CD4-positive, CD25-positive, alpha-beta regulatory T cell (primary cell): Measurements from ENCODE around the gene ARID1A. TPM values are rescaled to one million over a fixed set of nuclear protein-coding genes. Genes with fewer than 3 reads are reported as not detected.

Experiments used
- ATAC-seq, 2 donors: fragments of 150-1000 bp; cut with Tn5 transposase; one replicate each; pipeline ENCODE4 v1.10.0; 2021; ENCODE audit warnings: low read depth in 2 of 2, moderate number of reproducible peaks in 2 of 2, moderate library complexity in 1 of 2
- DNase-seq, 3 donors: peaks; one replicate each; pipeline versions ENCODE4 v3.0.0 to v3.0.0-alpha.2; 2012 to 2022; ENCODE audit warnings: mixed read lengths in 1 of 3
- H3K27ac ChIP-seq: one replicate; pipeline ENCODE4 v1.7.0; 2013; ENCODE audit warnings: mild to moderate bottlenecking, low read length; ENCODE audit not compliant: insufficient read depth, poor library complexity, severe bottlenecking
- H3K27me3 ChIP-seq: one replicate; pipeline ENCODE4 v1.7.0; 2013; ENCODE audit warnings: low read length; ENCODE audit not compliant: control insufficient read depth, insufficient read depth
- H3K36me3 ChIP-seq: one replicate; pipeline ENCODE4 v1.7.0; 2013; ENCODE audit warnings: mild to moderate bottlenecking, low read length, moderate library complexity; ENCODE audit not compliant: control insufficient read depth, insufficient read depth
- H3K4me1 ChIP-seq: 2 replicates; pipeline ENCODE4 v1.7.0; 2013; ENCODE audit warnings: mild to moderate bottlenecking, low read length; ENCODE audit not compliant: insufficient read depth, control insufficient read depth, poor library complexity, severe bottlenecking
- H3K4me3 ChIP-seq: one replicate; pipeline ENCODE4 v1.7.0; 2013; ENCODE audit warnings: low read depth, mild to moderate bottlenecking, low read length, moderate library complexity
- H3K9me3 ChIP-seq, 2 experiments: 1 replicate in 1 of 2; 2 replicates in 1 of 2; pipeline ENCODE4 v1.7.0; 2013; ENCODE audit warnings: low read length in 2 of 2, mild to moderate bottlenecking in 1 of 2, moderate library complexity in 1 of 2; ENCODE audit not compliant: control insufficient read depth in 2 of 2
- H3K27ac Mint-ChIP-seq, 3 donors: one replicate each; pipeline ENCODE4 v1.8.0; 2020 to 2022; ENCODE audit warnings: mild to moderate bottlenecking in 3 of 3, mixed read lengths in 3 of 3, moderate library complexity in 2 of 3
- H3K27me3 Mint-ChIP-seq: one replicate; pipeline ENCODE4 v1.8.0; 2022; ENCODE audit warnings: mild to moderate bottlenecking, mixed read lengths
- H3K36me3 Mint-ChIP-seq: one replicate; pipeline ENCODE4 v1.8.0; 2020; ENCODE audit warnings: mixed read lengths
- H3K4me1 Mint-ChIP-seq, 4 donors: one replicate each; pipeline ENCODE4 v1.8.0; 2020 to 2022; ENCODE audit warnings: mixed read lengths in 4 of 4, mild to moderate bottlenecking in 1 of 4
- H3K4me3 Mint-ChIP-seq, 4 donors: one replicate each; pipeline ENCODE4 v1.8.0; 2020 to 2022; ENCODE audit warnings: mild to moderate bottlenecking in 4 of 4, mixed read lengths in 4 of 4, moderate library complexity in 3 of 4
- H3K9me3 Mint-ChIP-seq, 7 donors: one replicate each; pipeline ENCODE4 v1.8.0; 2020 to 2022; ENCODE audit warnings: mixed read lengths in 7 of 7, mild to moderate bottlenecking in 3 of 7, moderate library complexity in 2 of 7
- polyA plus RNA-seq, 4 donors: library from polyadenylated mRNA; unstranded; fragments of 300-500 nt; fragmentation: Illumina TruSeq; gene quantifications; one replicate each; pipeline ENCODE4 v1.2.3, GENCODE V29; 2021
- total RNA-seq: library from RNA; stranded (reverse); gene quantifications from one replicate; pipeline ENCODE4 v1.2.3, GENCODE V29; 2022

ARID1A gene
- total and polyA plus RNA-seq, 5 donors from 2014 or later, result 9.5 to 139 (median 13.2) TPM

DNA sequence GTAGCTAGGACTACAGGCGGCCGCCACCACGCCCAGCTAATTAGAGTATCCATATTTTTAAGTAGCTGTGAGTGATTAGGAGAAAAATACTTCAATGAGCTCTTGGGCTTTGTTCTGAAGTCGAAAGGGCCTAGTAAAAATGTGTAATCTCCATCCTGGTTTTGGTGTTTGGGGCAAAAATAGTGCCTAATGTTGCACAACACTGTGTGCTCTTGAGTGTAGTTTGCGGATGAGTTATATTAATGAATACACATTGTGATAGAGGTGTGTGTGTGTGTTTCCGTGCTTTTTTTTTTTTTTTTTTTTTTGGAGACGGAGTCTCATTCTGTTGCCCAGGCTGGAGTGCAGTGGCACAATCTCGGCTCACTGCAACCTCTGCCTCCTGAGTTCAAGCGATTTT is 6.3 kb upstream of the ARID1A start:
- peak overlapping the region in 2 of 4 donors; percentile 57 to 59 for H3K4me3 Mint-ChIP-seq
- ATAC-seq (no peak), DNase-seq (no peak)
- Histone ChIP-seq H3K4me1 (peaks cover 21% of the 10 kb centered on the region), H3K4me3 (no peak overlapping the region), H3K27ac (no peak overlapping the region), H3K9me3 (no peaks in the 10 kb centered on the region), H3K27me3 (no peaks in the 10 kb centered on the region), H3K36me3 (no peaks in the 10 kb centered on the region)
- no peaks in the 10 kb centered on the region for H3K36me3 Mint-ChIP-seq
- peaks cover 11 to 25% (median 19%) of the 10 kb centered on the region in 4 donors for H3K4me1 Mint-ChIP-seq
- peaks cover 7% of the 10 kb centered on the region for H3K27me3 Mint-ChIP-seq
- peaks cover 0 to 1% (median 0%) of the 10 kb centered on the region in 7 donors for H3K9me3 Mint-ChIP-seq
- H3K27ac Mint-ChIP-seq, result no peak overlapping the region

GRCh38 chr1:26690157-26690556 is 5.7 kb upstream of the ARID1A start:
- Mint-ChIP-seq H3K27ac (no peak overlapping the region), H3K36me3 (no peaks in the 10 kb centered on the region), H3K4me1 (peaks cover 15 to 32% (median 23%) of the 10 kb centered on the region in 4 donors), H3K9me3 (peaks cover 0 to 1% (median 0%) of the 10 kb centered on the region in 7 donors), H3K4me3 (peak overlapping the region in 1 of 4 donors; percentile 57), H3K27me3 (peaks cover 7% of the 10 kb centered on the region)
- ATAC-seq, result no peak
- Histone ChIP-seq H3K4me1 (peaks cover 28% of the 10 kb centered on the region), H3K36me3 (no peaks in the 10 kb centered on the region), H3K27me3 (no peaks in the 10 kb centered on the region), H3K9me3 (no peaks in the 10 kb centered on the region), H3K4me3 (no peak overlapping the region), H3K27ac (no peak overlapping the region)
- no peak for DNase-seq

DNA sequence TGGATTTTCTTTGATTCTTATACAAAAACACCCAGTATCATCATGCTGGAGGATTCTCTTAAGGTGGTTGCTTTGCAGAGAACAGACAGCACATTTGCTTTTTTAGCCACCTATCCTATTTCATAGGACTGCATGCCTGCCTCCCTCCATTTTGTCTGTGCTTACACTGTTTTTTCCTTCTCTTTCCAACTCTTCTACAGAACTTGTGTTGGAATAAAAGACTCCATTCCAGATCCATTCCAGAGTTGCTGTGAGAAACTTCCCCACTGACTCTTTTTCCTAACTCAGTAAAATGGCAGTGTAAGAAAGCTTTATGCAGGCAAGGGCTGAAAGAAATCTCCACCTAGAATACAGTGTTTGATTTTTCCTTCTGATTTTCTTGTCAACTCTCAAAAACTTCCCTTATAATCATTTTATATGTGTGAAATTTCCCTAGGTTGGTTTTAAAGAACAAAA is 5.2 kb upstream of the ARID1A start:
- Histone ChIP-seq H3K27me3 (no peaks in the 10 kb centered on the region), H3K27ac (no peak overlapping the region), H3K4me1 (peaks cover 30% of the 10 kb centered on the region), H3K9me3 (no peaks in the 10 kb centered on the region), H3K4me3 (no peak overlapping the region), H3K36me3 (no peaks in the 10 kb centered on the region)
- H3K27me3 Mint-ChIP-seq, result peaks cover 7% of the 10 kb centered on the region
- ATAC-seq (no peak), DNase-seq (no peak)
- H3K36me3 Mint-ChIP-seq, result no peaks in the 10 kb centered on the region
- peaks cover 0 to 1% (median 0%) of the 10 kb centered on the region in 7 donors for H3K9me3 Mint-ChIP-seq
- H3K4me3 Mint-ChIP-seq, result peak overlapping the region in 3 of 4 donors; percentile 23 to 78 (median 57)
- no peak overlapping the region for H3K27ac Mint-ChIP-seq
- peaks cover 15 to 33% (median 24%) of the 10 kb centered on the region in 4 donors for H3K4me1 Mint-ChIP-seq

GRCh38 chr1:26692211-26692792 is 3.5 kb upstream of the ARID1A start:
- Mint-ChIP-seq H3K36me3 (no peaks in the 10 kb centered on the region), H3K4me1 (peaks cover 15 to 33% (median 24%) of the 10 kb centered on the region in 4 donors), H3K27ac (peak overlapping the region; percentile 91 to 97 (median 93)), H3K9me3 (no peaks in the 10 kb centered on the region), H3K4me3 (peak overlapping the region; percentile 91 to 94 (median 94)), H3K27me3 (peaks cover 7% of the 10 kb centered on the region)
- Histone ChIP-seq H3K9me3 (no peaks in the 10 kb centered on the region), H3K36me3 (no peaks in the 10 kb centered on the region), H3K4me1 (peaks cover 30% of the 10 kb centered on the region), H3K27me3 (no peaks in the 10 kb centered on the region), H3K4me3 (peak overlapping the region; percentile 91), H3K27ac (peak overlapping the region; percentile 89)
- peak; percentile 76 to 94 (median 87) for DNase-seq
- peak; percentile 44 to 51 for ATAC-seq

GRCh38 chr1:26692793-26693490 is 2.9 kb upstream of the ARID1A start:
- Mint-ChIP-seq H3K27ac (peak overlapping the region; percentile 91 to 97 (median 93)), H3K9me3 (no peaks in the 10 kb centered on the region), H3K27me3 (peaks cover 7% of the 10 kb centered on the region), H3K36me3 (no peaks in the 10 kb centered on the region), H3K4me3 (peak overlapping the region; percentile 91 to 94 (median 94)), H3K4me1 (peaks cover 15 to 33% (median 24%) of the 10 kb centered on the region in 4 donors)
- DNase-seq (peak; percentile 83 to 97 (median 88)), ATAC-seq (peak; percentile 33 to 43)
- H3K4me1 ChIP-seq, result peaks cover 30% of the 10 kb centered on the region
- H3K4me3 ChIP-seq, result peak overlapping the region; percentile 91
- no peaks in the 10 kb centered on the region for H3K9me3 ChIP-seq
- H3K27me3 ChIP-seq, result no peaks in the 10 kb centered on the region
- peak overlapping the region; percentile 89 for H3K27ac ChIP-seq
- H3K36me3 ChIP-seq, result no peaks in the 10 kb centered on the region

GRCh38 chr1:26693599-26694572 is 1.9 kb upstream of the ARID1A start:
- H3K4me1 Mint-ChIP-seq, result peaks cover 15 to 33% (median 24%) of the 10 kb centered on the region in 4 donors
- H3K27me3 Mint-ChIP-seq, result peaks cover 7% of the 10 kb centered on the region
- H3K27ac Mint-ChIP-seq, result peak overlapping the region; percentile 93 to 97 (median 96)
- Histone ChIP-seq H3K9me3 (no peaks in the 10 kb centered on the region), H3K27me3 (no peaks in the 10 kb centered on the region), H3K27ac (peak overlapping the region; percentile 89), H3K36me3 (no peaks in the 10 kb centered on the region), H3K4me3 (peak overlapping the region; percentile 91), H3K4me1 (peaks cover 37% of the 10 kb centered on the region)
- ATAC-seq, result no peak
- no peaks in the 10 kb centered on the region for H3K9me3 Mint-ChIP-seq
- H3K36me3 Mint-ChIP-seq, result no peaks in the 10 kb centered on the region
- peak overlapping the region; percentile 91 to 94 (median 94) for H3K4me3 Mint-ChIP-seq
- DNase-seq, result no peak

- peaks cover 7% of the 10 kb centered on the region for H3K27me3 Mint-ChIP-seq
- no peaks in the 10 kb centered on the region for H3K36me3 ChIP-seq
- peak overlapping the region; percentile 91 to 94 (median 94) for H3K4me3 Mint-ChIP-seq
- peak overlapping the region; percentile 91 for H3K4me3 ChIP-seq
- no peaks in the 10 kb centered on the region for H3K9me3 Mint-ChIP-seq
- peaks cover 15 to 33% (median 24%) of the 10 kb centered on the region in 4 donors for H3K4me1 Mint-ChIP-seq
- no peak for ATAC-seq
- H3K4me1 ChIP-seq, result peaks cover 47% of the 10 kb centered on the region
- no peaks in the 10 kb centered on the region for H3K27me3 ChIP-seq
- H3K9me3 ChIP-seq, result no peaks in the 10 kb centered on the region
- peak overlapping the region; percentile 93 to 97 (median 96) for H3K27ac Mint-ChIP-seq
- DNase-seq, result peak in 1 of 3 donors; percentile 70
- H3K36me3 Mint-ChIP-seq, result no peaks in the 10 kb centered on the region
- peak overlapping the region; percentile 89 for H3K27ac ChIP-seq
Measured at GRCh38 chr1:26694638-26695355, 1.0 kb upstream of the ARID1A start.
